ENCODE data around the gene JAKMIP3.

JAKMIP3 gene

GRCh38 chr10:132095403-132096113, 29.8 kb downstream of the JAKMIP3 start:
- no peak for TF ChIP-seq CTCF (IDR thresholded peaks at IDR 0.05; ENCODE audit: low read depth, low read length)
- no peak for DNase-seq (ENCODE audit: extremely low read depth, low read depth)

GRCh38 chr10:132096223-132096622, 30.5 kb downstream of the JAKMIP3 start:
- DNase-seq (ENCODE audit: extremely low read depth, low read depth): no peak
- no peak for TF ChIP-seq CTCF (IDR thresholded peaks at IDR 0.05; ENCODE audit: low read depth, low read length)

- DNase-seq (ENCODE audit: extremely low read depth, low read depth): no peak
- TF ChIP-seq CTCF (IDR thresholded peaks at IDR 0.05; ENCODE audit: low read depth, low read length): no peak
These were observed 31.2 kb downstream of the JAKMIP3 start for GRCh38 chr10:132096863-132097478.

GRCh38 chr10:132097609-132098377, 32.0 kb downstream of the JAKMIP3 start:
- no peak for TF ChIP-seq CTCF (IDR thresholded peaks at IDR 0.05; ENCODE audit: low read depth, low read length)
- DNase-seq (ENCODE audit: extremely low read depth, low read depth): no peak

- DNase-seq (ENCODE audit: extremely low read depth, low read depth): no peak
These were observed 33.0 kb downstream of the JAKMIP3 start for GRCh38 chr10:132098539-132099388.

More at GRCh38 chr10:132098539-132099388, 33.0 kb downstream of the JAKMIP3 start:
- TF ChIP-seq CTCF (IDR thresholded peaks at IDR 0.05; ENCODE audit: low read depth, low read length): no peak

Measured in AG09319 (cell line).